K562 (cell line): ENCODE measurements around the gene ST6GAL1. TPM values are rescaled to one million over a fixed set of nuclear protein-coding genes. Genes with fewer than 3 reads are reported as not detected.

ENCODE experiments used
- ATAC-seq: fragments of 200-7000 bp; cut with Tn5 transposase; 3 replicates; pipeline ENCODE4 v1.9.1; 2020; ENCODE audit warnings: moderate library complexity
- BruUV-seq: library from RNA; stranded (reverse); fragments of 400-500 nt; replicated peaks from 2 replicates; lab custom pipeline; 2021; lab: Mats Ljungman, UMichigan
- CTCF ChIA-PET: fragments of 300-600 bp; formaldehyde crosslinking; extraction: SDS; loops from one replicate; lab custom pipeline; 2021; ENCODE audit warnings: low intra/inter-chr PET ratio; lab: Yijun Ruan, JAX
- POLR2A ChIA-PET: fragments of 300-600, 350-650 bp; sonication (Branson Sonifier 250); formaldehyde crosslinking; extraction: SDS; loops from one replicate; lab custom pipeline; 2021; ENCODE audit warnings: antibody characterized with exemption, inconsistent platforms; lab: Yijun Ruan, JAX
- DNase-seq, 4 experiments: peaks; one replicate each; pipeline versions ENCODE4 v3.0.0 to v3.0.0-alpha.2; 2011 to 2018; ENCODE audit warnings: low spot score in 3 of 4, mixed read lengths in 3 of 4; ENCODE audit errors: extremely low read depth in 1 of 4
- FAIRE-seq: peaks from 2 replicates; lab custom pipeline; 2011; peaks lifted over from hg19 to GRCh38; lab: Jason Lieb, UNC
- H2AFZ ChIP-seq: 2 replicates; pipeline ENCODE4 v1.6.0; 2011; ENCODE audit warnings: low read depth, low read length, control low read depth, inconsistent platforms
- H3K27ac ChIP-seq: fragments of 200-600 bp; 3 replicates; pipeline ENCODE4 v1.8.0; 2011; ENCODE audit warnings: low read depth, mild to moderate bottlenecking, control low read depth, inconsistent platforms, low read length, moderate library complexity, mixed read lengths; ENCODE audit errors: extremely low read depth
- H3K27me3 ChIP-seq, 2 experiments: fragments of 300-600 bp in 1 of 2; 2 replicates in 1 of 2; 3 replicates in 1 of 2; pipeline versions ENCODE4 v1.6.0 to v1.8.0; 2011; ENCODE audit warnings: inconsistent platforms in 2 of 2, low read length in 2 of 2, mild to moderate bottlenecking in 1 of 2, mixed read lengths in 1 of 2, moderate library complexity in 1 of 2; ENCODE audit not compliant: control insufficient read depth in 2 of 2, insufficient read depth in 2 of 2
- H3K36me3 ChIP-seq: fragments of 300-600 bp; 3 replicates; pipeline ENCODE4 v1.8.0; 2011; ENCODE audit warnings: mild to moderate bottlenecking, low read length, inconsistent platforms; ENCODE audit not compliant: control insufficient read depth, insufficient read depth
- H3K4me1 ChIP-seq, 2 experiments: fragments of 200-600 bp in 1 of 2; replicated peaks in 1 of 2; 2 replicates in 1 of 2; 3 replicates in 1 of 2; pipeline versions ENCODE4 v1.5.1 to v1.8.0; 2011; ENCODE audit warnings: inconsistent platforms in 2 of 2, low read length in 2 of 2, mild to moderate bottlenecking in 1 of 2, mixed read lengths in 1 of 2, moderate library complexity in 1 of 2; ENCODE audit not compliant: control insufficient read depth in 2 of 2, insufficient read depth in 2 of 2
- H3K4me2 ChIP-seq: 2 replicates; pipeline ENCODE4 v1.6.1; 2011; ENCODE audit warnings: low read length, control low read depth, inconsistent platforms, mixed read lengths; ENCODE audit not compliant: insufficient read depth
- H3K4me3 ChIP-seq: fragments of 200-600 bp; sonication (generic), shearing (Covaris generic); 2 replicates; pipeline ENCODE4 v1.5.1; 2016; ENCODE audit warnings: control low read depth, inconsistent platforms
- H3K79me2 ChIP-seq: fragments of 200-600 bp; 3 replicates; pipeline ENCODE4 v1.8.0; 2011; ENCODE audit warnings: low read length, inconsistent platforms; ENCODE audit not compliant: control insufficient read depth, insufficient read depth
- H3K9ac ChIP-seq, 2 experiments: 2 replicates each; pipeline versions ENCODE4 v1.6.0 to v1.6.1; 2011; ENCODE audit warnings: low read depth in 2 of 2, low read length in 2 of 2, control low read depth in 1 of 2, inconsistent platforms in 1 of 2, mild to moderate bottlenecking in 1 of 2, mixed read lengths in 1 of 2; ENCODE audit not compliant: insufficient read depth in 1 of 2
- H3K9me1 ChIP-seq: one replicate; pipeline ENCODE4 v1.6.0; 2011; ENCODE audit warnings: inconsistent platforms, mild to moderate bottlenecking, low read length, moderate library complexity; ENCODE audit not compliant: control insufficient read depth, insufficient read depth
- H3K9me3 ChIP-seq: replicated peaks from 2 replicates; pipeline ENCODE4 v1.5.1; 2011; ENCODE audit warnings: low read depth, low read length, inconsistent platforms; ENCODE audit not compliant: control insufficient read depth, insufficient read depth
- H4K20me1 ChIP-seq: replicated peaks from 2 replicates; pipeline ENCODE4 v1.6.1; 2011; ENCODE audit warnings: low read length, inconsistent platforms, mixed read lengths; ENCODE audit not compliant: control insufficient read depth, insufficient read depth
- ARNT ChIP-seq, 2 experiments: fragments of 450-650 bp; IDR thresholded peaks; 2 replicates each; pipeline ENCODE4 v1.6.1; 2016; ENCODE audit warnings: mild to moderate bottlenecking in 1 of 2
- ZC3H8 ChIP-seq: fragments of 450-650 bp; IDR thresholded peaks from 2 replicates; pipeline ENCODE4 v1.6.1; 2017
- ZEB2 ChIP-seq: fragments of 450-650 bp; IDR thresholded peaks from 2 replicates; pipeline ENCODE4 v1.6.1; 2016
- ZNF398 ChIP-seq: fragments of 250-450 bp; sonication (Bioruptor Pico); IDR thresholded peaks from 2 replicates; pipeline ENCODE4 v1.8.0; 2021; ENCODE audit warnings: moderate library complexity, mild to moderate bottlenecking, inconsistent platforms
- ZNF707 ChIP-seq: fragments of 250-450 bp; sonication (Bioruptor Pico); conservative IDR thresholded peaks from 2 replicates; pipeline ENCODE4 v1.8.0; 2022; ENCODE audit warnings: inconsistent platforms, mild to moderate bottlenecking, moderate library complexity
- ZSCAN29 ChIP-seq: fragments of 450-650 bp; IDR thresholded peaks from 2 replicates; pipeline ENCODE4 v1.6.1; 2017
- WGBS: fragments of 100-300 bp; shearing (Covaris generic); methylation state at CpG from one replicate; pipeline ENCODE4 v1.1.6; 2016; ENCODE audit warnings: low coverage, mixed read lengths; ENCODE audit not compliant: insufficient coverage; ENCODE audit errors: missing lambda C conversion rate; 5-methylcytosine and 5-hydroxymethylcytosine counted together
- in situ Hi-C: fragments of 300-500 bp; cut with MboI; formaldehyde crosslinking; loops from 4 replicates; pipeline ENCODE4 v1.15.0; 2018; ENCODE audit warnings: inconsistent platforms, mixed read lengths
- intact Hi-C: fragments of 100-400 bp; cut with micrococcal nuclease; formaldehyde crosslinking; loops from 2 replicates; pipeline ENCODE4 v1.14.2; 2022
- polyA plus RNA-seq, 8 experiments: library from polyadenylated mRNA; depleted of rRNA in 4 of 8; stranded (reverse) in 5 of 8; unstranded in 3 of 8; fragments of >200 nt; fragmentation: Nextera tagmentation in 2 of 8; fragmentation: Illumina TruSeq in 1 of 8; extraction: Ambion mirVana in 2 of 8; extraction: Trizol in 1 of 8; gene quantifications; 2 replicates each; pipeline versions ENCODE4 v1.2.1 to v1.2.3, GENCODE V29; 2011 to 2014; ENCODE audit warnings: inconsistent platforms in 1 of 8, missing spikeins in 1 of 8
- total RNA-seq, 7 experiments: library from RNA; depleted of rRNA in 6 of 7; stranded (reverse); fragments of >200 nt in 6 of 7; fragmentation: Illumina TruSeq in 2 of 7; extraction: Trizol in 2 of 7; gene quantifications; 2 replicates each; pipeline versions ENCODE4 v1.2.1 to v1.2.3, GENCODE V29; 2011 to 2021; ENCODE audit warnings: low replicate concordance in 1 of 7

Gene ST6GAL1
- total and polyA plus RNA-seq, 9 of the 15 experiments (the other 6 are each of a cell fraction or from before 2014, with no cell fraction given): 31.9 to 145 (median 71.0) TPM

GRCh38 chr3:187103251-187103650, 172.9 kb downstream of the ST6GAL1 start:
- TF ChIP-seq ZSCAN29 (no peak), ZEB2 (no peak), ZC3H8 (no peak), ZNF707 (CRISPR knock-in tag) (no peak), ZNF398 (CRISPR knock-in tag) (no peak), ARNT (IDR thresholded peaks at IDR 0.05) (no peak)
- no peaks in the 10 kb centered on the region for H4K20me1 ChIP-seq
- DNase-seq: no peak
- no peak overlapping the region for H3K4me2 ChIP-seq
- no peaks in the 10 kb centered on the region for H3K79me2 ChIP-seq
- ATAC-seq: no peak
- H3K9me1 ChIP-seq: no peaks in the 10 kb centered on the region
- WGBS: 87% methylated on average over 5 of the region's 5 CpGs
- intact Hi-C loops (loop anchor here (5.0 kb wide), 1 partner anchor 116 kb away; no protein-coding TSS in a partner anchor), in situ Hi-C loops (no loop called here)
- no peaks in the 10 kb centered on the region for H3K9me3 ChIP-seq
- BruUV-seq: no TSS peak
- no peak overlapping the region for H2AFZ ChIP-seq
- no peak overlapping the region for H3K27ac ChIP-seq
- H3K27me3 ChIP-seq: no peaks in the 10 kb centered on the region
- no peak for FAIRE-seq
- ChIA-PET CTCF (no interaction called here), POLR2A (interaction anchor here (0.5 kb wide), 1 partner anchor 170 kb away, joined by 3 read pairs; no protein-coding TSS in a partner anchor)
- no peak overlapping the region for H3K4me3 ChIP-seq
- no peaks in the 10 kb centered on the region for H3K36me3 ChIP-seq
- no peak overlapping the region for H3K9ac ChIP-seq
- peaks cover 10 to 16% of the 10 kb centered on the region in 2 experiments for H3K4me1 ChIP-seq
